HEK293 (cell line): ENCODE results near the gene RARRES2.

ENCODE experiments used
- HOXA7 ChIP-seq: sonication (generic); formaldehyde crosslinking; IDR thresholded peaks from 2 replicates; pipeline ENCODE4 v1.8.1; 2022; ENCODE audit warnings: missing genetic modification reagents, borderline replicate concordance
- KLF1 ChIP-seq: fragments of 450-650 bp; formaldehyde crosslinking; IDR thresholded peaks from 2 replicates; pipeline ENCODE4 v1.5.1; 2016; ENCODE audit warnings: missing biosample characterization, missing genetic modification characterization
- PRDM2 ChIP-seq: fragments of 450-650 bp; formaldehyde crosslinking; IDR thresholded peaks from 2 replicates; pipeline ENCODE4 v1.5.1; 2016; ENCODE audit warnings: missing biosample characterization, missing genetic modification characterization, borderline replicate concordance
- SCRT2 ChIP-seq: fragments of 450-650 bp; formaldehyde crosslinking; IDR thresholded peaks from 2 replicates; pipeline ENCODE4 v1.5.1; 2016; ENCODE audit warnings: missing biosample characterization, missing genetic modification characterization
- YY2 ChIP-seq: fragments of 450-650 bp; formaldehyde crosslinking; IDR thresholded peaks from 2 replicates; pipeline ENCODE4 v1.5.1; 2016; ENCODE audit warnings: missing biosample characterization, missing genetic modification characterization
- ZBTB49 ChIP-seq: fragments of 450-650 bp; formaldehyde crosslinking; IDR thresholded peaks from 2 replicates; pipeline ENCODE4 v1.5.1; 2016; ENCODE audit warnings: missing biosample characterization, missing genetic modification characterization, low read depth
- ZNF18 ChIP-seq: fragments of 450-650 bp; formaldehyde crosslinking; IDR thresholded peaks from 2 replicates; pipeline ENCODE4 v1.5.1; 2016; ENCODE audit warnings: missing biosample characterization, missing genetic modification characterization
- ZNF302 ChIP-seq: fragments of 450-650 bp; formaldehyde crosslinking; IDR thresholded peaks from 2 replicates; pipeline ENCODE4 v1.5.1; 2016; ENCODE audit warnings: missing biosample characterization, missing genetic modification characterization, low read depth
- ZNF449 ChIP-seq: fragments of 450-650 bp; formaldehyde crosslinking; IDR thresholded peaks from 2 replicates; pipeline ENCODE4 v1.5.1; 2017; ENCODE audit warnings: missing biosample characterization, mild to moderate bottlenecking, missing genetic modification characterization, moderate library complexity
- ZNF510 ChIP-seq: fragments of 450-650 bp; formaldehyde crosslinking; IDR thresholded peaks from 2 replicates; pipeline ENCODE4 v1.5.1; 2018; ENCODE audit warnings: mild to moderate bottlenecking, missing genetic modification characterization, missing biosample characterization; ENCODE audit not compliant: insufficient replicate concordance
- ZNF518A ChIP-seq: fragments of 450-650 bp; formaldehyde crosslinking; conservative IDR thresholded peaks from 2 replicates; pipeline ENCODE4 v1.5.1; 2016; ENCODE audit warnings: low read depth, missing biosample characterization, missing genetic modification characterization
- ZNF549 ChIP-seq: fragments of 450-650 bp; IDR thresholded peaks from 2 replicates; pipeline ENCODE4 v1.5.1; 2018; ENCODE audit warnings: missing biosample characterization, missing genetic modification characterization, mild to moderate bottlenecking, inconsistent platforms, moderate library complexity
- ZNF624 ChIP-seq: fragments of 450-650 bp; formaldehyde crosslinking; IDR thresholded peaks from 2 replicates; pipeline ENCODE4 v1.5.1; 2017; ENCODE audit warnings: missing biosample characterization, missing genetic modification characterization
- ZNF629 ChIP-seq: fragments of 450-650 bp; formaldehyde crosslinking; IDR thresholded peaks from 2 replicates; pipeline ENCODE4 v1.5.1; 2017; ENCODE audit warnings: missing biosample characterization, missing genetic modification characterization
- ZNF660 ChIP-seq: fragments of 450-650 bp; IDR thresholded peaks from 2 replicates; pipeline ENCODE4 v1.5.1; 2018; ENCODE audit warnings: missing biosample characterization, mild to moderate bottlenecking, missing genetic modification characterization
- ZNF692 ChIP-seq: fragments of 450-650 bp; formaldehyde crosslinking; IDR thresholded peaks from 2 replicates; pipeline ENCODE4 v1.5.1; 2016; ENCODE audit warnings: missing biosample characterization, missing genetic modification characterization
- ZNF830 ChIP-seq: fragments of 450-650 bp; IDR thresholded peaks from 2 replicates; pipeline ENCODE4 v1.5.0; 2018; ENCODE audit warnings: missing biosample characterization, missing genetic modification characterization, low read depth, mild to moderate bottlenecking, moderate library complexity
- ZSCAN18 ChIP-seq: fragments of 450-650 bp; formaldehyde crosslinking; IDR thresholded peaks from 2 replicates; pipeline ENCODE4 v1.5.1; 2016; ENCODE audit warnings: missing biosample characterization, missing genetic modification characterization

RARRES2 gene

GRCh38 chr7:150359622-150360362, 18.4 kb upstream of the RARRES2 start (continued):
- TF ChIP-seq ZNF692 (tag by site-specific recombination) (peak; percentile 20; the same call in 1 of the 2 replicates), YY2 (tag by site-specific recombination) (no peak), ZSCAN18 (tag by site-specific recombination) (0 out of 2 replicates have a peak, but pooled peaks have one; percentile 50), KLF1 (tag by site-specific recombination) (0 out of 2 replicates have a peak, but pooled peaks have one; percentile 36), ZNF660 (tag by site-specific recombination) (no peak), ZNF510 (no peak), ZNF449 (tag by site-specific recombination) (no peak), ZNF549 (tag by site-specific recombination) (no peak), ZNF518A (tag by site-specific recombination) (no peak), SCRT2 (tag by site-specific recombination) (no peak), HOXA7 (CRISPR knock-in tag) (no peak), ZBTB49 (tag by site-specific recombination) (no peak), PRDM2 (tag by site-specific recombination) (no peak), ZNF830 (tag by site-specific recombination) (no peak), ZNF624 (tag by site-specific recombination) (no peak), ZNF629 (peak; percentile 89), ZNF18 (tag by site-specific recombination) (peak; percentile 87), ZNF302 (tag by site-specific recombination) (no peak)
